IMR-90 (cell line): ENCODE measurements around the gene CASP3. TPM values are rescaled to one million over a fixed set of nuclear protein-coding genes. Genes with fewer than 3 reads are reported as not detected.

ENCODE experiments used
- ATAC-seq: fragments of 200-7000 bp; cut with Tn5 transposase; 2 replicates; pipeline ENCODE4 v1.9.1; 2020; ENCODE audit warnings: low read depth, mild to moderate bottlenecking, moderate library complexity
- BruUV-seq: library from RNA; stranded (reverse); fragments of 400-500 nt; replicated peaks from 2 replicates; lab custom pipeline; 2021; lab: Mats Ljungman, UMichigan
- CTCF ChIA-PET: fragments of 300-600 bp; formaldehyde crosslinking; extraction: SDS; loops from one replicate; lab custom pipeline; 2021; ENCODE audit warnings: antibody characterized with exemption; lab: Yijun Ruan, JAX
- POLR2A ChIA-PET: fragments of 300-600 bp; sonication (Branson Sonifier 250); formaldehyde crosslinking; loops from one replicate; lab custom pipeline; 2022; ENCODE audit warnings: antibody characterized with exemption; ENCODE audit not compliant: unreplicated experiment; lab: Charles Lee
- DNase-seq: peaks from one replicate; pipeline ENCODE4 v3.0.0; 2013
- H2AFZ ChIP-seq: replicated peaks from 2 replicates; pipeline ENCODE3; 2013; ENCODE audit warnings: low read length, mild to moderate bottlenecking; ENCODE audit not compliant: poor library complexity
- H2AK5ac ChIP-seq: 2 replicates; pipeline ENCODE4 v1.6.1; 2013; ENCODE audit warnings: low read depth, low read length, inconsistent platforms
- H2AK9ac ChIP-seq: replicated peaks from 2 replicates; pipeline ENCODE3; 2013; ENCODE audit warnings: mild to moderate bottlenecking, low read depth, low read length, moderate library complexity; ENCODE audit not compliant: poor library complexity
- H2BK120ac ChIP-seq: 2 replicates; pipeline ENCODE4 v1.6.1; 2013; ENCODE audit warnings: low read depth, low read length, inconsistent platforms
- H2BK15ac ChIP-seq: 3 replicates; pipeline ENCODE4 v1.6.1; 2013; ENCODE audit warnings: low read depth, low read length, inconsistent platforms
- H2BK20ac ChIP-seq: 2 replicates; pipeline ENCODE4 v1.6.1; 2013; ENCODE audit warnings: low read depth, mild to moderate bottlenecking, inconsistent platforms, low read length, moderate library complexity
- H2BK5ac ChIP-seq: 2 replicates; pipeline ENCODE4 v1.6.1; 2013; ENCODE audit warnings: mild to moderate bottlenecking, low read depth, low read length, inconsistent platforms; ENCODE audit not compliant: poor library complexity, severe bottlenecking
- H3K14ac ChIP-seq: replicated peaks from 2 replicates; pipeline ENCODE4 v1.6.1; 2013; ENCODE audit warnings: low read depth, low read length, inconsistent platforms
- H3K18ac ChIP-seq: 2 replicates; pipeline ENCODE4 v1.6.1; 2013; ENCODE audit warnings: low read depth, low read length, control low read depth
- H3K23ac ChIP-seq: 2 replicates; pipeline ENCODE4 v1.6.1; 2013; ENCODE audit warnings: low read depth, low read length, inconsistent platforms
- H3K27ac ChIP-seq: 2 replicates; pipeline ENCODE4 v1.5.1; 2013; ENCODE audit warnings: mild to moderate bottlenecking, control low read depth, low read length; ENCODE audit not compliant: insufficient read depth
- H3K27me3 ChIP-seq: 2 replicates; pipeline ENCODE4 v1.6.1; 2013; ENCODE audit warnings: low read length; ENCODE audit not compliant: control insufficient read depth, insufficient read depth
- H3K36me3 ChIP-seq: 2 replicates; pipeline ENCODE4 v1.6.1; 2013; ENCODE audit warnings: low read length, mixed read lengths; ENCODE audit not compliant: control insufficient read depth, insufficient read depth
- H3K4ac ChIP-seq: 2 replicates; pipeline ENCODE4 v1.6.1; 2013; ENCODE audit warnings: low read depth, low read length, inconsistent platforms
- H3K4me1 ChIP-seq: 2 replicates; pipeline ENCODE4 v1.6.1; 2013; ENCODE audit warnings: low read length, mixed read lengths; ENCODE audit not compliant: control insufficient read depth, insufficient read depth
- H3K4me2 ChIP-seq: 2 replicates; pipeline ENCODE4 v1.6.1; 2013; ENCODE audit warnings: low read depth, mild to moderate bottlenecking, control low read depth, low read length, moderate library complexity
- H3K4me3 ChIP-seq: 2 replicates; pipeline ENCODE4 v1.5.1; 2013; ENCODE audit warnings: low read depth, mild to moderate bottlenecking, control low read depth, low read length, moderate library complexity; ENCODE audit not compliant: insufficient read depth
- H3K56ac ChIP-seq: 2 replicates; pipeline ENCODE4 v1.6.1; 2013; ENCODE audit warnings: low read length, inconsistent platforms; ENCODE audit not compliant: insufficient read depth; ENCODE audit errors: extremely low read depth
- H3K79me1 ChIP-seq, 2 experiments: 2 replicates each; pipeline ENCODE4 v1.6.1; 2013; ENCODE audit warnings: low read length in 2 of 2, inconsistent platforms in 1 of 2, low read depth in 1 of 2
- H3K9ac ChIP-seq: 2 replicates; pipeline ENCODE4 v1.6.1; 2013; ENCODE audit warnings: low read depth, low read length, control low read depth
- H3K9me1 ChIP-seq: 2 replicates; pipeline ENCODE4 v1.6.1; 2013; ENCODE audit warnings: low read length, inconsistent platforms; ENCODE audit not compliant: insufficient read depth
- H3K9me3 ChIP-seq: 2 replicates; pipeline ENCODE4 v1.6.1; 2013; ENCODE audit warnings: low read length; ENCODE audit not compliant: control insufficient read depth, insufficient read depth
- H4K20me1 ChIP-seq: 2 replicates; pipeline ENCODE4 v1.6.1; 2013; ENCODE audit warnings: low read length, inconsistent platforms; ENCODE audit not compliant: insufficient read depth
- H4K5ac ChIP-seq: 2 replicates; pipeline ENCODE4 v1.6.1; 2013; ENCODE audit warnings: mild to moderate bottlenecking, low read depth, low read length, control low read depth
- H4K8ac ChIP-seq, 2 experiments: 2 replicates each; pipeline ENCODE4 v1.6.1; 2013; ENCODE audit warnings: low read depth in 2 of 2, low read length in 2 of 2, control low read depth in 1 of 2, inconsistent platforms in 1 of 2
- H4K91ac ChIP-seq: 2 replicates; pipeline ENCODE4 v1.6.1; 2013; ENCODE audit warnings: low read depth, low read length, inconsistent platforms; ENCODE audit not compliant: insufficient read depth
- BHLHE40 ChIP-seq: fragments of 150-350 bp; IDR thresholded peaks from 2 replicates; pipeline ENCODE4 v1.6.1; 2016; ENCODE audit warnings: mild to moderate bottlenecking, low read depth, low read length
- CEBPB ChIP-seq: IDR thresholded peaks from 2 replicates; pipeline ENCODE4 v1.6.1; 2012; ENCODE audit warnings: low read depth, low read length, improper control_type of control experiment
- CHD1 ChIP-seq: IDR thresholded peaks from 2 replicates; pipeline ENCODE4 v1.6.1; 2012; ENCODE audit warnings: low read depth, low read length, improper control_type of control experiment
- FOS ChIP-seq: fragments of 150-350 bp; IDR thresholded peaks from 2 replicates; pipeline ENCODE4 v1.6.1; 2016; ENCODE audit warnings: low read depth, low read length
- MAFK ChIP-seq: IDR thresholded peaks from 2 replicates; pipeline ENCODE4 v1.6.1; 2012; ENCODE audit warnings: low read depth, low read length, improper control_type of control experiment
- MXI1 ChIP-seq: IDR thresholded peaks from 2 replicates; pipeline ENCODE4 v1.6.1; 2012; ENCODE audit warnings: low read depth, mild to moderate bottlenecking, low read length, moderate library complexity, borderline replicate concordance
- NFE2L2 ChIP-seq: fragments of 150-350 bp; IDR thresholded peaks from 2 replicates; pipeline ENCODE4 v1.6.1; 2016; ENCODE audit warnings: low read depth, mild to moderate bottlenecking, low read length
- POLR2A ChIP-seq: IDR thresholded peaks from 2 replicates; pipeline ENCODE4 v1.6.1; 2012; ENCODE audit warnings: mild to moderate bottlenecking, low read depth, low read length
- RAD21 ChIP-seq: IDR thresholded peaks from 2 replicates; pipeline ENCODE4 v1.6.1; 2012; ENCODE audit warnings: low read length, improper control_type of control experiment
- RCOR1 ChIP-seq: IDR thresholded peaks from 2 replicates; pipeline ENCODE4 v1.6.1; 2012; ENCODE audit warnings: mild to moderate bottlenecking, low read length, improper control_type of control experiment; ENCODE audit not compliant: insufficient replicate concordance
- RFX5 ChIP-seq: IDR thresholded peaks from 2 replicates; pipeline ENCODE4 v1.8.0; 2012; ENCODE audit warnings: low read depth, mild to moderate bottlenecking, low read length, moderate library complexity
- SMC3 ChIP-seq: fragments of 150-350 bp; IDR thresholded peaks from 2 replicates; pipeline ENCODE4 v1.6.1; 2016; ENCODE audit warnings: low read depth, mild to moderate bottlenecking, antibody characterized with exemption, low read length, moderate library complexity
- whole genome bisulfite sequencing, 2 experiments: methylation state at CpG; one replicate each; pipeline versions ENCODE4 v1.1.5 to v1.1.7; 2013; ENCODE audit warnings: missing lambda C conversion rate in 2 of 2; ENCODE audit not compliant: insufficient read length in 1 of 2; ENCODE audit errors: extremely low coverage in 2 of 2; 5-methylcytosine and 5-hydroxymethylcytosine counted together
- dilution Hi-C: fragments of 300-500 bp; cut with HindIII; formaldehyde crosslinking; loops from one replicate; pipeline ENCODE4 v1.14.3; 2018; ENCODE audit warnings: low sequenced_read_pairs; ENCODE audit not compliant: unreplicated experiment
- in situ Hi-C: fragments of 300-500 bp; cut with MboI; formaldehyde crosslinking; loops from 3 replicates; pipeline ENCODE4 v1.14.3; 2019; ENCODE audit warnings: low sequenced_read_pairs, inconsistent platforms, mixed read lengths
- intact Hi-C: fragments of 100-400 bp; cut with micrococcal nuclease; formaldehyde crosslinking; loops from 2 replicates; pipeline ENCODE4 v1.10.0; 2022
- polyA plus RNA-seq, 3 experiments: library from polyadenylated mRNA; depleted of rRNA; stranded (reverse); fragments of >200 nt; gene quantifications; 2 replicates each; pipeline ENCODE4 v1.2.3, GENCODE V29; 2012; ENCODE audit warnings: low replicate concordance in 1 of 3
- total RNA-seq: library from RNA; depleted of rRNA; stranded (reverse); fragments of >200 nt; gene quantifications from 2 replicates; pipeline ENCODE4 v1.2.3, GENCODE V29; 2012
- TF ChIP-seq, protein P1 (sequence below): fragments of 150-350 bp; IDR thresholded peaks from 2 replicates; pipeline ENCODE4 v1.6.1; 2017; ENCODE audit warnings: mild to moderate bottlenecking, antibody characterized with exemption, low read length, low read depth
- TF ChIP-seq, protein P2 (sequence below): fragments of 150-350 bp; IDR thresholded peaks from 2 replicates; pipeline ENCODE4 v1.6.1; 2016; ENCODE audit warnings: low read depth, mild to moderate bottlenecking, low read length, moderate library complexity, borderline replicate concordance
- TF ChIP-seq, protein P3 (sequence below): conservative IDR thresholded peaks from 2 replicates; pipeline ENCODE4 v1.5.1; 2012; ENCODE audit warnings: mild to moderate bottlenecking, low read depth, low read length, improper control_type of control experiment

The CASP3 gene
- total and polyA plus RNA-seq, 2 of the 4 experiments (the other 2 are of a cell fraction) = 26.7 to 27.4 TPM

DNA sequence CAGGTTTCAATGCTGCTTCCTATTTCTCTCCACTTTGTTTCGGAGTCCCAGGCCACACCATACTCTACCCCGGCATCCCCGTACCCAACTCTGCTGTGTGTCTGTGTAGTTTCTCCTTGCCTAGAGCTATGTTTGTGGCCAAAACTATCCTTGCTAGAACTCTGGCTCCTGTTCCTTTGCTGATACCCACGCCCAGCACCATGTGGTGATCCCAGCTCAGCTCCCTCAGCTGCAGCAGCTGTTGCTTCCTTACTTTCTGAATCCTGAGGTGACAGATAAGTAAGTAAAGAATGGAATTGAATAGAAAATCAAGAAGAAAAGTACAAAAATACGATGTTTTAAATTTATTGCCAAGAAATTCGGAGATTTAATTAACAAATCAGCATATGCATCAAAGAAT, 55.8 kb downstream of the CASP3 start:
- Histone ChIP-seq H2BK15ac (no peak overlapping the region), H3K27ac (no peak overlapping the region), H3K14ac (no peak overlapping the region), H2BK120ac (no peak overlapping the region), H3K4me2 (no peak overlapping the region), H3K79me1 (no peaks in the 10 kb centered on the region), H3K36me3 (no peaks in the 10 kb centered on the region), H3K9me3 (no peaks in the 10 kb centered on the region), H4K20me1 (no peaks in the 10 kb centered on the region), H3K18ac (no peak overlapping the region), H3K4me1 (no peaks in the 10 kb centered on the region), H3K23ac (no peak overlapping the region), H2AFZ (no peak overlapping the region), H3K4me3 (no peak overlapping the region), H3K9ac (no peak overlapping the region), H2BK5ac (no peak overlapping the region), H3K4ac (no peak overlapping the region), H3K27me3 (no peaks in the 10 kb centered on the region), H4K91ac (no peak overlapping the region), H4K5ac (no peak overlapping the region), H3K56ac (no peak overlapping the region), H2AK9ac (no peak overlapping the region), H2BK20ac (no peak overlapping the region), H4K8ac (no peak overlapping the region), H2AK5ac (no peak overlapping the region), H3K9me1 (no peaks in the 10 kb centered on the region)
- ChIA-PET CTCF (no interaction called here), POLR2A (no interaction called here)
- 100% methylated on average over 1 of the region's 6 CpGs; no CpG with 5 or more reads in 1 of the 2 experiments for WGBS, 2 experiments
- TF ChIP-seq SMC3 = no peak
- no peak for TF ChIP-seq CEBPB
- TF ChIP-seq MXI1 = no peak
- TF ChIP-seq, protein P1, sequence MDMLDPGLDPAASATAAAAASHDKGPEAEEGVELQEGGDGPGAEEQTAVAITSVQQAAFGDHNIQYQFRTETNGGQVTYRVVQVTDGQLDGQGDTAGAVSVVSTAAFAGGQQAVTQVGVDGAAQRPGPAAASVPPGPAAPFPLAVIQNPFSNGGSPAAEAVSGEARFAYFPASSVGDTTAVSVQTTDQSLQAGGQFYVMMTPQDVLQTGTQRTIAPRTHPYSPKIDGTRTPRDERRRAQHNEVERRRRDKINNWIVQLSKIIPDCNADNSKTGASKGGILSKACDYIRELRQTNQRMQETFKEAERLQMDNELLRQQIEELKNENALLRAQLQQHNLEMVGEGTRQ = no peak
- no peak for TF ChIP-seq RFX5
- no peak for TF ChIP-seq CHD1
- no peak for TF ChIP-seq FOS
- no peak for TF ChIP-seq NFE2L2
- TF ChIP-seq, protein P2, sequence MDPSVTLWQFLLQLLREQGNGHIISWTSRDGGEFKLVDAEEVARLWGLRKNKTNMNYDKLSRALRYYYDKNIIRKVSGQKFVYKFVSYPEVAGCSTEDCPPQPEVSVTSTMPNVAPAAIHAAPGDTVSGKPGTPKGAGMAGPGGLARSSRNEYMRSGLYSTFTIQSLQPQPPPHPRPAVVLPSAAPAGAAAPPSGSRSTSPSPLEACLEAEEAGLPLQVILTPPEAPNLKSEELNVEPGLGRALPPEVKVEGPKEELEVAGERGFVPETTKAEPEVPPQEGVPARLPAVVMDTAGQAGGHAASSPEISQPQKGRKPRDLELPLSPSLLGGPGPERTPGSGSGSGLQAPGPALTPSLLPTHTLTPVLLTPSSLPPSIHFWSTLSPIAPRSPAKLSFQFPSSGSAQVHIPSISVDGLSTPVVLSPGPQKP = no peak
- no peak for TF ChIP-seq BHLHE40
- TF ChIP-seq RAD21 = no peak
- TF ChIP-seq RCOR1 = no peak
- TF ChIP-seq, protein P3, sequence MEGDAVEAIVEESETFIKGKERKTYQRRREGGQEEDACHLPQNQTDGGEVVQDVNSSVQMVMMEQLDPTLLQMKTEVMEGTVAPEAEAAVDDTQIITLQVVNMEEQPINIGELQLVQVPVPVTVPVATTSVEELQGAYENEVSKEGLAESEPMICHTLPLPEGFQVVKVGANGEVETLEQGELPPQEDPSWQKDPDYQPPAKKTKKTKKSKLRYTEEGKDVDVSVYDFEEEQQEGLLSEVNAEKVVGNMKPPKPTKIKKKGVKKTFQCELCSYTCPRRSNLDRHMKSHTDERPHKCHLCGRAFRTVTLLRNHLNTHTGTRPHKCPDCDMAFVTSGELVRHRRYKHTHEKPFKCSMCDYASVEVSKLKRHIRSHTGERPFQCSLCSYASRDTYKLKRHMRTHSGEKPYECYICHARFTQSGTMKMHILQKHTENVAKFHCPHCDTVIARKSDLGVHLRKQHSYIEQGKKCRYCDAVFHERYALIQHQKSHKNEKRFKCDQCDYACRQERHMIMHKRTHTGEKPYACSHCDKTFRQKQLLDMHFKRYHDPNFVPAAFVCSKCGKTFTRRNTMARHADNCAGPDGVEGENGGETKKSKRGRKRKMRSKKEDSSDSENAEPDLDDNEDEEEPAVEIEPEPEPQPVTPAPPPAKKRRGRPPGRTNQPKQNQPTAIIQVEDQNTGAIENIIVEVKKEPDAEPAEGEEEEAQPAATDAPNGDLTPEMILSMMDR = no peak
- no peak for TF ChIP-seq POLR2A
- no peak for TF ChIP-seq MAFK
- dilution Hi-C loops = no loop called here
- no TSS peak for BruUV-seq
- DNase-seq (no peak), ATAC-seq (no peak)
- in situ Hi-C loops = no loop called here
- intact Hi-C loops = no loop called here
